NAMALWA (cell line): Measurements from ENCODE around the gene OASL.

Source experiments
- DNase-seq: peaks from one replicate; pipeline ENCODE4 v3.0.0-alpha.2; 2015; ENCODE audit warnings: low spot score

The OASL gene

GRCh38 chr12:120991965-120992364 is 47.1 kb downstream of the OASL start:
- no peak for DNase-seq

DNA sequence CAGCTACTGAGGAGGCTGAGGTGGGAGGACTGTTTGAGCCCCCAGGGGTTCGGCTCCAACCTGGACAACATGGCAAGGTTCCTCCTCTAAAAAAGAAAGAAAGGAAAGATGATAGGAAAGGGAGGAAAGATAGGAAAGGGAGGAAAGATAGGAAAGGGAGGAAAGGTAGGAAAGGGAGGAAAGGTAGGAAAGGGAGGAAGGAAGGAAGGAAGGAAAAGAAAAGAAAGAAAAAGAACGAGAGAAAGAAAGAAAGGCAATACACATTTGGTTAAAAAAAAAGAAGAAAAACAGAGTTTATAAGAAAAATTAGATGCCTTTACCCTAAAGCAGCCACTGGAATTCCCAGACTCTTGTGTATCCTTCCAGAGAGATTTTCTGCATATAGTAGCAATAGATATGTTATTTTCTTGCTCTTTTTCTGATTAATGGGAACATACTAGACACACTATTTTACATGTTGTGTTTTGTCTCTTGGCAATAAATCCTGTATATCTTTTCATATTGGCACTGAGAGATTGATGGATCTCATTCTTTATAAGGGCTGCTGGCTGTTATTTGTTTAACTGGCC is 48.5 kb downstream of the OASL start:
- no peak for DNase-seq

GRCh38 chr12:120989687-120990086 is 49.4 kb downstream of the OASL start:
- no peak for DNase-seq

- DNase-seq, result no peak
Observed at GRCh38 chr12:120988658-120989057, 50.4 kb downstream of the OASL start.

GRCh38 chr12:120988234-120988633 is 50.8 kb downstream of the OASL start:
- no peak for DNase-seq

GRCh38 chr12:120984351-120984898 is 54.6 kb downstream of the OASL start:
- no peak for DNase-seq

DNA sequence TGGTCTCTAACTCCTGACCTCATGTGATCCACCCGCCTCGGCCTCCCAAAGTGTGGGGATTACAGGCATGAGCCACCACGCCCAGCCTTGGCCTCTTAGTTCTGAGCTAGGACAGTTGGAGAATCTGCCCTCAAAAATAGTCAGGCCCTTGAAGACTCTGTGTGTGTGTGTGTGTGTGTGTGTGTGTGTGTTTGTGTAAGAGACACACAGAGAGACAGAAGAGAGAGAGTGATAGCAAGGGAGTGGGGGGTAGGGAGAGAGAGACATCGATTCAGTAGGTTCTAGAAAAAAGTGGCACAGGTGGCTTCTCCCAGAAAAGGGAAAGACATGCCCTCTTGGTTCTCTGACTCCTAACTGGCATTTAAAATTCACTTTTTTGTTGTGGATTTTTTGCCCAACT is 55.3 kb downstream of the OASL start:
- no peak for DNase-seq

DNA sequence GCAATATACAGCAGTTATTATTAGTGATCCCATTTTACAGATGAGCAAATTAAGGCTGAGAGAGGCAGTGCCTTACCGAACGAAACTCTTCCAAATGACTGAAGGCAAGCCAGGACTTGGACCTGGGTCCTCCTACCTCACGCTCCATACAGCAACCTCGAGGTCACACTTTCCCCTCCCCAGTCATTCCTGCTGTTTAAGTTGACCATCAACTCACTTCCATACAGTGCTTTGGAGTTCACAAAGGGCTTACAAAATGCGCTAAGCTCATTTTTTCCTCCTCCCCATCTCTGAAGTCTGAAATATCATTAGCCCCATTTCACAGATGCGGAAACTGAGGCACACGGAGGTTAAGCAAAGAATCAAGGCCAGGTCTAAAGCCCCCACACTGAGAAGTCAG is 56.4 kb downstream of the OASL start:
- no peak for DNase-seq

- no peak for DNase-seq
Observed at GRCh38 chr12:120981407-120981941, 57.6 kb downstream of the OASL start.

DNA sequence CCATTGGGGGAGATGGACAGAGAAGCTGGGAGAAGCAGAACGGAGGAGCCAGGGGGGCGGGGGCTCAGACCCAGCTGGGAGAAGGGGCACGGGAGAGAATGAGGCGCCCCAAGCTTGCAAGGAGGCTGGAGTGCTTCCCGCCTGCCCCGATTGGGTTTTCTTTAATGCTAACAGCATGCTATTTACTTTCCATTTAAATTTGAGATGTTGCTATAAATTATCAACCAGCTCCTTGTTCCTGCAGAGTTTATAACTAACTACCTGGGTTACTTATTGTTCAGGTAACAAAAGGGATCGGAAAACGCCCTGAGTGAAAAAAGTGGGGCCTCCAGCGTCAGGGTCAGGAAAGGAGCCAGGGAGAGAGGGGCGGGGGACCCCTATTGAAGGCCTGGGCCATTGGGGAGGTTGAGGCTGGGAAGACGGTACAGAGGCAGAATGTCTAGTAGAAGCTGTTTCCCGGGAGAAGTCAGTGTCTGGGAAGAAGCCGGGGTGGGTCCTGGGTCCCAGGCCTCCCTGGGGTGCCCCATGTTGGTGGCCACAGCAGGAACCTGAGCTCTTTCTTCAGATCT is 58.2 kb downstream of the OASL start:
- no peak for DNase-seq

GRCh38 chr12:120979862-120980696 is 59.0 kb downstream of the OASL start:
- DNase-seq, result no peak

DNA sequence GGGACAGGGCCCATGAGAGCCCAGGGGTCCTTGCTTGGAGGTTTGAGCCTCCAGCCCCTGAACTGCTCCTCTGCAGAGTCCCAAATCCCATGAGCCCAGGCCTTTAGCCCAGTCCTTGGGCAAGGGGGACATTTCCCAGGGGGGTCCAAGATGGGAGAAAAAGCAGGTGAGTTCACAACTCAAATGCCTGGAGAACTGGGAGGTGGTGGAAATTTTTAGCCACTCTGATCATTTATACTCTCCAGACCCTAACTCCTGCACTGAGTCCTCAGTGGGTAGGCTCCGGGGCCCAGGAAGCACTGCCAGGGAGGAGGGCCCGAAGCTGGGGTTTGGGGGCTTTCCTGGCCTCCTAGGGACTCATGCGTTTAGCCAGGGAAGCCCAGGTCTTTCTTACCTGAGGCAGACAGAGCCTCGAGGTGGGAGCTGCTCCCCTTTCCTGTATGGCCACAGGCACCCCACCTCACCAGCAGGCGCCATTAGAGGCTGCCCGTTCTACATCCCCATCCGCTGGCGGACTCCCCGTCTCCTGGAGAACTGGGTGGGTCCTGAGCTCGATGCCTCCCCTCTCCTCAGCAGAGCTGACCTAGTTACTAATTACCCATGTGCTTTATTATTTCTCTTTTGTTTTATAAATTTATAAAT is 59.7 kb downstream of the OASL start:
- DNase-seq, result no peak

GRCh38 chr12:120978296-120979219 is 60.5 kb downstream of the OASL start, which contains the start of gene HNF1A:
TSS of gene HNF1A (plus strand) at chr12:120978543. CDS start at chr12:120978769, 226 bp downstream.
- DNase-seq, result no peak

- no peak for DNase-seq
Observed at GRCh38 chr12:120977531-120978295, 61.3 kb downstream of the OASL start.

GRCh38 chr12:120972870-120973543 is 66.0 kb downstream of the OASL start:
- no peak for DNase-seq

- DNase-seq, result peak; percentile 91
Observed at GRCh38 chr12:120971299-120972180, 67.5 kb downstream of the OASL start.

DNA sequence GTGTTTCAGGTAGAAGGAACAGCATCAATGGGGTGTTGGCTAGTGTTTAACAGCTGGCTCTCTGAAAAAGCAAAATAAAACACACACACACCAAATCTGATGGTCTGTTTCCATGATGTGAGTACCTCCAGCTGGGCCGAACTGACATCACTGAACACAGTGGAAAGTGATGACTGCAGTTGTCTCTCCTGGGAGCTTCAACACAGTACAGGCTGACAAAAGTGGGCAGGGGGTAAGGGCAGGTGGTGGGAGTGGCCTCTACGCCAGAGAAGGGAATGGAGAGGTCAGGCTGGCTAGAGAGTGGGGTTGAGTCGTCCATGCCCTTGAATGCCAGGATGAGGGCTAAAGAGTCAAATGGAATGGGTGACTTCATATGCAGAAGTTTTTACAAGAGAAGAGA is 68.7 kb downstream of the OASL start:
- DNase-seq, result no peak
